OCI-LY1 (cell line): Measurements from ENCODE around the gene PRKRA.
A peak's percentile ranks its signal among the peaks of the same experiment; 100 is the strongest.

Experiments
- H2AFZ ChIP-seq: fragments of 200-600 bp; sonication (generic), shearing (Covaris generic); 2 replicates; pipeline ENCODE4 v1.6.0; 2014; ENCODE audit warnings: antibody characterized with exemption, mild to moderate bottlenecking, low read length
- H3F3A ChIP-seq: fragments of 200-600 bp; sonication (generic), shearing (Covaris generic); 2 replicates; pipeline ENCODE4 v1.6.0; 2014; ENCODE audit warnings: mild to moderate bottlenecking, antibody characterized with exemption, low read length, moderate library complexity; ENCODE audit not compliant: insufficient read depth
- H3K27ac ChIP-seq: fragments of 200-600 bp; sonication (generic); 2 replicates; pipeline ENCODE4 v1.5.1; 2014; ENCODE audit warnings: low read length, mixed run types, mild to moderate bottlenecking, low read depth; ENCODE audit not compliant: poor library complexity, severe bottlenecking
- H3K27me3 ChIP-seq: fragments of 200-600 bp; sonication (generic); 2 replicates; pipeline ENCODE4 v1.6.0; 2014; ENCODE audit warnings: antibody characterized with exemption, mild to moderate bottlenecking, low read length, moderate library complexity; ENCODE audit not compliant: insufficient read depth
- H3K36me3 ChIP-seq: fragments of 200-600 bp; sonication (generic); 2 replicates; pipeline ENCODE4 v1.6.1; 2014; ENCODE audit warnings: mild to moderate bottlenecking, antibody characterized with exemption, low read length, moderate library complexity, mixed read lengths; ENCODE audit not compliant: insufficient read depth
- H3K4me1 ChIP-seq: fragments of 200-600 bp; sonication (generic); 2 replicates; pipeline ENCODE4 v1.5.1; 2014; ENCODE audit warnings: mild to moderate bottlenecking, low read length, moderate library complexity; ENCODE audit not compliant: insufficient read depth, severe bottlenecking
- H3K4me2 ChIP-seq: fragments of 200-600 bp; sonication (generic), shearing (Covaris generic); 2 replicates; pipeline ENCODE4 v1.6.1; 2014; ENCODE audit warnings: low read length
- H3K4me3 ChIP-seq: fragments of 200-600 bp; sonication (generic); 2 replicates; pipeline ENCODE4 v1.5.1; 2014; ENCODE audit warnings: low read length, low read depth, mild to moderate bottlenecking, mixed read lengths; ENCODE audit not compliant: poor library complexity, severe bottlenecking
- H3K79me2 ChIP-seq: fragments of 200-600 bp; shearing (Covaris generic); 2 replicates; pipeline ENCODE4 v1.6.1; 2016; ENCODE audit warnings: mixed run types, low read length, mixed read lengths; ENCODE audit not compliant: insufficient read depth
- H3K9ac ChIP-seq: fragments of 200-600 bp; sonication (generic), shearing (Covaris generic); 2 replicates; pipeline ENCODE4 v1.6.1; 2014; ENCODE audit warnings: mild to moderate bottlenecking, low read length, mixed read lengths
- H3K9me2 ChIP-seq: fragments of 200-600 bp; sonication (generic), shearing (Covaris generic); 2 replicates; pipeline ENCODE4 v1.6.1; 2014; ENCODE audit warnings: low read depth, mild to moderate bottlenecking, low read length, mixed read lengths
- H3K9me3 ChIP-seq: fragments of 200-600 bp; shearing (Covaris generic); 2 replicates; pipeline ENCODE4 v1.6.1; 2014; ENCODE audit warnings: low read length, mixed read lengths
- H4K20me1 ChIP-seq: fragments of 200-600 bp; sonication (generic), shearing (Covaris generic); 2 replicates; pipeline ENCODE4 v1.6.0; 2016; ENCODE audit warnings: mild to moderate bottlenecking, low read length; ENCODE audit not compliant: insufficient read depth
- CTCF ChIP-seq: fragments of 200-600 bp; sonication (generic), shearing (Covaris generic); IDR thresholded peaks from 2 replicates; pipeline ENCODE4 v1.5.1; 2017; ENCODE audit warnings: mild to moderate bottlenecking, antibody characterized with exemption, low read length, moderate library complexity, mixed read lengths
- EZH2 ChIP-seq: fragments of 200-600 bp; sonication (generic), shearing (Covaris generic); IDR thresholded peaks from 2 replicates; pipeline ENCODE4 v1.8.0; 2017; ENCODE audit warnings: borderline replicate concordance, mixed run types, mild to moderate bottlenecking, antibody characterized with exemption, low read length, moderate library complexity, mixed read lengths

Gene PRKRA

GRCh38 chr2:178412047-178412446, 38.9 kb downstream of the PRKRA start:
- Histone ChIP-seq H4K20me1 (no peaks in the 10 kb centered on the region), H3K36me3 (no peaks in the 10 kb centered on the region), H3K4me3 (no peak overlapping the region), H3K9me3 (no peaks in the 10 kb centered on the region), H3K27me3 (no peaks in the 10 kb centered on the region), H3K79me2 (no peaks in the 10 kb centered on the region), H3K4me2 (no peak overlapping the region), H2AFZ (no peak overlapping the region), H3K4me1 (peaks cover 20% of the 10 kb centered on the region), H3K27ac (peak overlapping the region; percentile 28), H3K9me2 (no peaks in the 10 kb centered on the region), H3K9ac (no peak overlapping the region), H3F3A (no peaks in the 10 kb centered on the region)
- no peak for TF ChIP-seq EZH2

- H2AFZ ChIP-seq = no peak overlapping the region
- no peaks in the 10 kb centered on the region for H3K36me3 ChIP-seq
- no peak overlapping the region for H3K4me3 ChIP-seq
- H3K79me2 ChIP-seq = no peaks in the 10 kb centered on the region
- no peaks in the 10 kb centered on the region for H3K27me3 ChIP-seq
- no peaks in the 10 kb centered on the region for H3K9me2 ChIP-seq
- no peak for TF ChIP-seq EZH2
- no peak for TF ChIP-seq CTCF
- H3K9me3 ChIP-seq = no peaks in the 10 kb centered on the region
- no peak overlapping the region for H3K27ac ChIP-seq
- no peaks in the 10 kb centered on the region for H3F3A ChIP-seq
- no peak overlapping the region for H3K4me2 ChIP-seq
- H3K4me1 ChIP-seq = peaks cover 23% of the 10 kb centered on the region
- H4K20me1 ChIP-seq = no peaks in the 10 kb centered on the region
- H3K9ac ChIP-seq = no peak overlapping the region
Observed at GRCh38 chr2:178409261-178409660, 41.7 kb downstream of the PRKRA start.

GRCh38 chr2:178404368-178404767, 46.6 kb downstream of the PRKRA start:
- no peaks in the 10 kb centered on the region for H3K9me3 ChIP-seq
- no peaks in the 10 kb centered on the region for H3K79me2 ChIP-seq
- H3K36me3 ChIP-seq = no peaks in the 10 kb centered on the region
- TF ChIP-seq CTCF (no peak), EZH2 (no peak)
- H2AFZ ChIP-seq = no peak overlapping the region
- peaks cover 30% of the 10 kb centered on the region for H3K4me1 ChIP-seq
- H3K9me2 ChIP-seq = no peaks in the 10 kb centered on the region
- peak overlapping the region; percentile 40 for H3K4me2 ChIP-seq
- H3K4me3 ChIP-seq = no peak overlapping the region
- H3K9ac ChIP-seq = peak overlapping the region; percentile 19; the same call in 1 of the 2 replicates
- no peaks in the 10 kb centered on the region for H3K27me3 ChIP-seq
- H4K20me1 ChIP-seq = no peaks in the 10 kb centered on the region
- peak overlapping the region; percentile 88 for H3K27ac ChIP-seq
- H3F3A ChIP-seq = no peaks in the 10 kb centered on the region

GRCh38 chr2:178403671-178404306, 47.2 kb downstream of the PRKRA start:
- TF ChIP-seq EZH2 = no peak
- no peak for TF ChIP-seq CTCF
- Histone ChIP-seq H3K36me3 (no peaks in the 10 kb centered on the region), H3K4me1 (peaks cover 31% of the 10 kb centered on the region), H3K27ac (peak overlapping the region; percentile 88), H3K9ac (peak overlapping the region; percentile 19; the same call in 1 of the 2 replicates), H3K79me2 (no peaks in the 10 kb centered on the region), H3F3A (no peaks in the 10 kb centered on the region), H3K9me3 (no peaks in the 10 kb centered on the region), H4K20me1 (no peaks in the 10 kb centered on the region), H3K9me2 (no peaks in the 10 kb centered on the region), H2AFZ (no peak overlapping the region), H3K4me2 (peak overlapping the region; percentile 40; the same call in 1 of the 2 replicates), H3K27me3 (no peaks in the 10 kb centered on the region), H3K4me3 (no peak overlapping the region)
